Mammary epithelial cell (primary cell): ENCODE results near the gene ADCY5.

Experiments
- CTCF ChIP-seq, 2 donors: IDR thresholded peaks in 1 of 2; conservative IDR thresholded peaks in 1 of 2; 2 replicates each; pipeline ENCODE4 v1.5.1; 2011 to 2012; ENCODE audit warnings: inconsistent platforms in 2 of 2, low read length in 2 of 2, mild to moderate bottlenecking in 2 of 2, control low read depth in 1 of 2, low read depth in 1 of 2; ENCODE audit not compliant: insufficient read depth in 1 of 2; ENCODE audit errors: extremely low read depth in 1 of 2
- EZH2 ChIP-seq: IDR thresholded peaks from 2 replicates; pipeline ENCODE4 v1.6.1; 2012; ENCODE audit warnings: low read length, inconsistent platforms, borderline replicate concordance

DNA sequence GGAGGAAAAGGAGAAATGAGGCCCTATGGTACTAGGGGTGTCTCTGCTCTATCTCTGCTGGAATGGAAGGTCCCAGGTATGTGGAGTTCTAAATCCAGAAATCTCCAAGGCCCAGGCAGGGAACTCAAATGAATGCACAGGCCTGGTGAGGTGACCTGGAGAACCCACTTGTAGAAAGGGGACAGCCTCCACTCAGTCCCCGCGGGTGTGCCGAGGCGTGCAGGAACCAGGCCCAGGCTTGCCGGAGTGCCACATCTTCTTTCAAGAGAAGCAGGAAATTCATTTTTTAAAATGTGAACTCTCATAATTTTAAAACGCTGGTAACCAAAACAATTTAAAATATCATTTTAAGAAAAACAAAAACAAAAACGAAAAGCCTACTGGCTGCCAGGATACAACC, 32.2 kb upstream of the ADCY5 start:
- no peak for TF ChIP-seq CTCF (conservative IDR thresholded peaks at IDR 0.05 in 1 of 2, IDR thresholded peaks at IDR 0.05 in 1 of 2; ENCODE audit: extremely low read depth in 1 of 2, insufficient read depth in 1 of 2, low read depth in 1 of 2, low read length in 2 of 2)
- TF ChIP-seq EZH2 = no peak
